Omental fat pad (tissue), 4 donors: ENCODE measurements around the gene ARHGEF33. TPM values are rescaled to one million over a fixed set of nuclear protein-coding genes. Genes with fewer than 3 reads are reported as not detected.
A peak's percentile ranks its signal among the peaks of the same experiment; 100 is the strongest.

Experiments
- ATAC-seq: fragments of 150-250 bp; one replicate; pipeline ENCODE4 v1.9.1; 2016; ENCODE audit warnings: mild to moderate bottlenecking, moderate library complexity; ENCODE audit not compliant: low FRiP score
- DNase-seq: peaks from one replicate; pipeline ENCODE4 v3.0.0-alpha.2; 2019; ENCODE audit warnings: low spot score
- CTCF ChIP-seq, 3 donors: fragments of 450-650 bp; IDR thresholded peaks; one replicate each; pipeline ENCODE4 v1.5.1; 2016 to 2017; ENCODE audit warnings: antibody characterized with exemption in 3 of 3, mild to moderate bottlenecking in 3 of 3, moderate library complexity in 2 of 3
- total RNA-seq, 4 donors: library from RNA; depleted of rRNA; stranded (reverse); fragments of >200 nt; gene quantifications; one replicate each; pipeline ENCODE4 v1.1.0, GENCODE V29; 2016

The ARHGEF33 gene
- total RNA-seq, 4 donors from 2014 or later = 0.31 to 1.6 (median 0.95) TPM

- no peak for DNase-seq
- no peak for ATAC-seq
- no peak for TF ChIP-seq CTCF (IDR thresholded peaks at IDR 0.05)
Observed at GRCh38 chr2:38948995-38949394, 59.3 kb downstream of the ARHGEF33 start.

DNA sequence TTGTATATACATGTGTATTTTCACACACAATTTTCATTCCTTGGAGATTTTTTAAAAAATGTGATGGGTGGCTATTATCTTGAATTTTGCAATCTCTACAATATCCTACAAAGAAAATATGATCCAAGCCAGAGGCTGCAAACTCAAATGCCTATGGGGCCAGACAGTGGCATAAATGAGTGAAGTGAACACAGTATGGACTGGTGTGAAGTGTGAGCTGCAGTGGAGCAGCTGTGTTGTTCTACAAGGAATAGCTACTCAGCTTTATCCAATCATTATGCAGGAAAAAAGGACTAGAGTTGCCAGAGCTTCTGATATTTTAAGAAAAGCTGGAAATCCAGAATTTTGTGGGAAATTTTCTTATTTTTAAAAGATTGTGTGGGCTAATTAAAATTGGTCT is 62.1 kb downstream of the ARHGEF33 start:
- no peak for DNase-seq
- no peak for ATAC-seq
- TF ChIP-seq CTCF (IDR thresholded peaks at IDR 0.05) = no peak

DNA sequence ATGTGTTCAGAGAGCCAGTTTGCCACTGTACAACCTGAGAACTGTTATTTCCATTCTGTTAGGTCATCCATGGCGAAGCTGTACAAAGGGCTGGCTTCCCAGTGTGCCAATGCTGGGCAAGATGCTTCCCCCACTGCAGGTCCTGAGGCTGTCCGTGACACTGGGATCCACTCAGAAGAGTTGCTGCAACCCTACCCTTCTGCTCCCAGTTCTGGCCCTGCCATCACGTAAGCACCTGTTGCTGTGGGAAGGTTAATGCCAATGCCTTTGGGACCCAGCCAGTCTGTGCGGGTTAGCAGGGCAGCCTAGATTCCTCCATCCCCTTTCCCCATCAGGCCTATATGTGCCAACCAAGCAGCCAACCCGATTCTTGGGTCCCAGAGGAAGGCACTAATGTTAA is 68.3 kb downstream of the ARHGEF33 start:
- no peak for TF ChIP-seq CTCF (IDR thresholded peaks at IDR 0.05)
- DNase-seq (no peak), ATAC-seq (no peak)

GRCh38 chr2:38959466-38959865 is 69.8 kb downstream of the ARHGEF33 start:
- no peak for TF ChIP-seq CTCF (IDR thresholded peaks at IDR 0.05)
- ATAC-seq (no peak), DNase-seq (no peak)

- DNase-seq = peak; percentile 25
- ATAC-seq = peak; percentile 92
- no peak for TF ChIP-seq CTCF (IDR thresholded peaks at IDR 0.05)
Observed at GRCh38 chr2:38959938-38960608, 70.4 kb downstream of the ARHGEF33 start.

GRCh38 chr2:38960609-38961320 is 71.1 kb downstream of the ARHGEF33 start:
- TF ChIP-seq CTCF (IDR thresholded peaks at IDR 0.05) = no peak
- no peak for DNase-seq
- ATAC-seq = peak; percentile 63

DNA sequence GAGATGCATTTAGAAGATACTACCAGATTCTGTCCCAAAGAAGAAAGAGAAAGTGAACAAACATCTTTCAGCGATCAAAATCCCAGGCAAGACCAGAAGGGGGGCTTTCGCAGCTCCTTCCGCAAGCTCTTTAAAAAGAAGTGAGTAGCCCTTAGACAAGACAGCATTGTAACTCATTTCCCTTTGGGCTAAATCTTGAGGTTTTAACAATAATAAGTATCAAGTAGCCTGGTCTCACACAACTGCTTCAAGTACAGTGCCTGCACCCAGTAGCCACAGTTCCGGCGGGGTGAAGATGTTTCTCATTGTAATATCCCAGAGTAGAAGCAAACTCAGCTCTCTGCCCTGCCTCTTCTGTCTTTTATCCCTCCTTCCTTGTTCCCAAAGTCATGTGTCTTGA is 76.3 kb downstream of the ARHGEF33 start:
- DNase-seq = no peak
- no peak for TF ChIP-seq CTCF (IDR thresholded peaks at IDR 0.05)
- no peak for ATAC-seq
